ENCODE measurements around the gene TM7SF2.
"Not testable (repeated sequence)": the region's sequence is repeated elsewhere in the genome, so short reads cannot be mapped to it uniquely, and the experiment has no call there.

The TM7SF2 gene

DNA sequence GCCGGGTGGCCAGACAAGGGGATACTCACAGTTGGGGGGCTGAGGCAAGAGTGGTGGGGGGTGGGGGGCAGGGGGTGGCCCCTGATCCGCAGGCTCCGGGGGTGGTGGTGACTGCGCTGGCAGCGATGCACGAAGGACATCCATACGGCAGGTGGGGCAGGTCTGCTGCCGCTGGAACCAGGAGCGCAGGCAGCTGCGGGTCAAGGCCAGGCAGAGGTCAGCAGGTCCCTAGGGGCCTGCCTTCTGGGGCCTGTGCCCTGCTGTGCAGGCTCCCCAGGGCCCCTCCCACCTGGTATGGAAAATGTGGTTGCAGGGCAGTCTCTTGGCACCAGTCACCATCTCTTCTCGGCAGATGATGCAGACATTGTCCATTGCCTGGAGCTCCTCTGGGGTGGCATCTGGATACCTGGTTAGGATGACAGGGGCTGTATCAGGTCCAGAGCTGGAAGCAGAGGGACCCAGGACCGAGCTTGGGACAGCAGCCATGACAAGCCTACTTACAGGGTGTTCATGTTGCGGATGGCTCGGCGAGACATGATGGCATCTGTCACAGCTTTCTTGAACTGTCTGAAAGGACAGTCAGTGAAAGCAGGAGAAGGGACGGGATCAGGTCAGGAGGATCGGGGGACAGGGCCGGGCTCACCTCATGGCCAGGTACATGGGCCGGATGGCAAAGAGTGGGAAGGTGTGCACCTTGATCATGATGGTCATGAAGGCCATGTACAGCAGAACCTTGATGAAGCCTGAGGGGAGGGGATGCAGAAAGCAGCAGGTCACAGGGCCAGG lies 19.2 kb downstream of the TM7SF2 start:
- no peak for DNase-seq (ENCODE audit: low spot score)

DNA sequence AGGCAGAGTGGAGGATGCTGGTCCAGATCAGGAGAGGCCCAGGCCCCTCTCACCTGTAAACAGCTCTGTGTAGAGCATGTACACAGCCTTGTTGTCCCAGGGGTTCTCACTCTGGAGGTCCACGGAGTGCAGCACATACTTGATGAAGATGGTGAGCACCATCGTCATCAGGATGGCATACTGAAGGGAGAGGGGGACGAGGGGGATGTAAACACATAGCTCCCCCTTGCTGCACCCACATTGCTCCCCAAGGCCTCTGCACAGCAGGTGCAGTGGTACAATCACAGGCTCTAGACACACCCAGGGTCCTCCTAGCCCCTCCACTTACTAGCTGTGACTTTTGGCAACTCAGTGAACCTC lies 19.7 kb downstream of the TM7SF2 start:
- DNase-seq (ENCODE audit: low spot score) = no peak

DNA sequence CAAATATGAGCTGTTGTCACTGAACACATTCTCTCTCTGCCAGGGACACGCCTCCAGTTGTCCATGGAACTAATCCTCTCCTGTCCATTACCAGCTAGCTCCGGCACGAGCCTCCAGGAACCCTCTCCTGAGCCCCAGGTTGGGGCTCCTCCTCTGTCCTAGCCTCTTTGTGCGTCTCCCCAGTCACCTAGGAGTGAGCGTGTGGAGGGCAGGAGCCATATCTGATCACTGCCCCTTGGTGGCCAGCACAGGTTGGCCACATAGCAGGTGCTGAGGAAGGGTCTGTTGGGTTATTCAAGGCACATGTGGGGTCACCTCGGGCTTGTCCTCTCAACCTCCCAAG lies 20.2 kb downstream of the TM7SF2 start:
- no peak for DNase-seq (ENCODE audit: low spot score)

GRCh38 chr11:65132238-65132987 lies 20.7 kb downstream of the TM7SF2 start:
- no peak for DNase-seq (ENCODE audit: low spot score)

GRCh38 chr11:65132988-65133700 lies 21.5 kb downstream of the TM7SF2 start:
- no peak for DNase-seq (ENCODE audit: low spot score)

DNA sequence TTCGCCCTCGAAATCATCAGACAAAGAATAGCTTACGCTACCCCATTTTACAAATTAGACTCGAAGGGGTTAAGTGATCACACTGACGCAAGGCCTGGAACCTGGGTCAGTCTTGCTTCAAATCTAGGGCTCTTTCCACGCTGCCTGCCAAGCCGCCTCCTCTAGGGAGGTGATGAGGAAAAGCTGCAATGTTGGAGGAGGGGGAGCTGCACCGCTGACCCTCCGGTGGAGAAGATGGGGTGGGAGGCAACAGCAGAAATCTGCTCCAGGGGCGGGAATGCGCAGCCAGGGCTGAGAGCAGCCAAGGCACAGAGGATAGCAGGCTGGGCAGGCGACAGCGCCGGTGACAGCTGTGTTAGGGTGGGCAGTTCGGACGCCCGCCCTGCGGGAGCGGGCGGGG lies 22.1 kb downstream of the TM7SF2 start:
- peak; percentile 43 for DNase-seq (ENCODE audit: low spot score)

DNA sequence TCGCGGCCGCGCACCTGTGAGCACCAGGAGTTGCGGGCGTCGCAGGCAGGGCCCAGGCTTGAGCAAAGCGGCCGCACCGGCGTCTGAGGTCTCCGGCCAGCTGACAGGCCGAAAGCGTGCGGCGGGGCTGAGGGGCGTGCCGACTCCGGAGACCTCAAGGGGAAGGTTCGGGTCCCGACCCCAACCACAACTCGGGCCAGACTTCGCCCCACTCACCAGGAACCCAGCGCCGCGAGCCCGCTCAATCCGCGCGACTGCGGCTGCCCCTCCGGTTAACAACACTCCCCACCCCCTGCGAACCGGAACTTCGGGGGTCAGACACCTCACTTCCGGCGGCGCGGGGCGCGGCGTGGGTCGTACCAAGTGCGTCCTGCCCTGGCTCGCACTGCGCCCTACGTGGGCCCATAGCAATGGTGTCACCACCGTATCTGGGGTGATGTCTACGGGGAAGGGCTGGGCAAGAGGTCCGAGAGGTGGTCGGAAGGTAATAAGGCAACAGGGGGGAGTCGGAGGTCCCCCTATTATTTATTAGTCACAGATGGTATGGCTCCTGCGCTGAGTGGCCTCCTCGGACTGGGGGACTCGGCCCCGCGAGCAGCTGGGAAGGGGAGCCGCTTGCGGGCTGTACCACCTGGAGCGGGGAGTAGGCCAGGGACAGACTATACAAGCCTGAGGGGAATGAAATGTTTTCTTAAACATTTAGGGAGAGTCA lies 22.7 kb downstream of the TM7SF2 start, which contains the start of gene SYVN1:
Gene SYVN1 (minus strand): TSS at position 280 of the 712 bp plus-strand sequence. CDS start 918 bp downstream, outside the sequence.
- peak; percentile 93 for DNase-seq (ENCODE audit: low spot score)

GRCh38 chr11:65134952-65135632 lies 23.4 kb downstream of the TM7SF2 start:
- peak; percentile 92 for DNase-seq (ENCODE audit: low spot score)

GRCh38 chr11:65135633-65136145 lies 24.0 kb downstream of the TM7SF2 start:
- no peak for DNase-seq (ENCODE audit: low spot score)

- DNase-seq (ENCODE audit: low spot score) = no peak
These were observed 24.9 kb downstream of the TM7SF2 start for GRCh38 chr11:65136515-65137096.

GRCh38 chr11:65141896-65142494 lies 30.3 kb downstream of the TM7SF2 start:
- DNase-seq (ENCODE audit: low spot score) = no peak

GRCh38 chr11:65147352-65148075 lies 35.8 kb downstream of the TM7SF2 start:
- DNase-seq (ENCODE audit: low spot score) = no peak

- DNase-seq (ENCODE audit: low spot score) = no peak
These were observed 37.0 kb downstream of the TM7SF2 start for GRCh38 chr11:65148657-65149056.

DNA sequence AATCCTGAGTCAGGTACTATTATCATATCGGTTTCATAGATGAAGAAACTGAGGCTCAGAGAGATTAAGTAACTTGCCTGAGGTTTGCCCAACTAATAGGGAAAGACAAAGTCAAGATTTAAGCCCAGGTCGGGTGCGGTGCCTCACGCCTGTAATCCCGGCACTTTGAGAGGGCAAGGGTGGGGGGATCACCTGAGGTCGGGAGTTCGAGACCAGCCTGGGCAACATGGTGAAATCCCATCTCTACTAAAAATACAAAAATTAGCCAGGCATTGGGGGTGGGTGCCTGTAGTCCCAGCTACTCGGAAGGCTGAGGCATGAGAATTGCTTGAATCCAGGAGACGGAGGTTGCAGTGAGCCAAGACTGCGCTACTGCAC lies 38.4 kb downstream of the TM7SF2 start:
- DNase-seq (ENCODE audit: low spot score) = not testable (repeated sequence)

DNA sequence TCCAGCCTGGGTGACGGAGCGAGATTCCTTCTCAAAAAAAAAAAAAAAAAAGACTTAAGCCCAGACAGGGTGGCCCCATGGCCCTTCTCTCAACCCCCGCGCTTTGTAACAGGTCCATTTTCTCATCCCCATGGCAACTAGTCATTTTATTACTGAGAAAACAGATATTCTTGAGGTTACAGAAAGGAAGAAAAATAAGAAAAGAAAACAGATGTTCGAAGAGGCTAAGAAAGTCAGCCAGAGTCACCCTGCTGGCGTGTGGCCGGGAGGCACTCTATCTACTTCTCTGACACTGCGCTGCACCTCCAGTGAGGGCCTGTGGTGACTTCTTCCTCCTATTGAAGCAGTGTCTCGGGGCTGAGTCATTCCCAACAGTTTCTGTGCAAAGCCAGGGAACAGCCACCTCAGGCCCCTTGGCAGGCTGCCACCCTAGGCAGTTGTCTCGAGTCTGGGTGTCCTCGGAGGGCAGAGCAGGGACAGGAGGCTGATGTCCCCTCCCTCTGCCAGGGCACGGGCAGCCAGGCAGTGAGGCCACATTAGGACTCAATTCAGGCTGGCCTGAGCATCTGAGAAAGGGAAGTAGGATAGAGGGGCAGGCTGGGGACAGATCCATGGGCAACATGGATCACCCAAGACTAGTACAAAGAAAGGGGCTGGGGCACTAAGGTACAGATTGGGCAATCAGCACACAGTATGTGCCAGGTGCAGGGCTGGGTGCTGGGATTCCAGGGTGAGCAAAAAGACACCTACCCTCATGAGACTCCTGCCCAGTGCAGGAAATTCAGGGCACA lies 39.0 kb downstream of the TM7SF2 start:
- no peak for DNase-seq (ENCODE audit: low spot score)

DNA sequence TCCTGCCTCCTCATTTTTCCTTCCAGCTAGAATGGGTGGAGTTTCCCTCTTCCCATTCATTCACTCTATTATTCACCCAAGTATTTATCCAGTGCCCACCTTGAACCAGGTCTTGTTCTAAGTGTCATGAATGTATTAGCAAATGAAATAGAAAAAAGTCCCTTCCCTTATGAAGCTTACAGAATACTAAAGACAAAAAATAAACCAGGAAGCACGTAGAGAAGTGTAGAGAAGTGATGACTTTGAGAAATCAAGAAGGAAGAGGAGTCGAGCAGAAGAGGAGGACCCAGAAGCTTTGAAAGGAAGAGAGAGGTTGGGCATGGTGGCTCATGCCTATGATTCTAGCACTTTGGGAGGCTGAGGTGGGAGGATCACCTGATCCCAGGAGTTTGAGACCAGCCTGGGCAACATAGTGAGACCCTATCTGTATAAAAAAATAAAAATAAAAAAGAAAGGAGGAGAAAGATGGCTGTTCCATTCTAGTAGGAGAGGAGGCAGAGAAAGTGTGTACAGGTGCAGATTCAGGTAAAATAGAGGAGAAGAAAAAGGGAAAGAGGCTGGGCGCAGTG lies 39.7 kb downstream of the TM7SF2 start:
- no peak for DNase-seq (ENCODE audit: low spot score)

DNA sequence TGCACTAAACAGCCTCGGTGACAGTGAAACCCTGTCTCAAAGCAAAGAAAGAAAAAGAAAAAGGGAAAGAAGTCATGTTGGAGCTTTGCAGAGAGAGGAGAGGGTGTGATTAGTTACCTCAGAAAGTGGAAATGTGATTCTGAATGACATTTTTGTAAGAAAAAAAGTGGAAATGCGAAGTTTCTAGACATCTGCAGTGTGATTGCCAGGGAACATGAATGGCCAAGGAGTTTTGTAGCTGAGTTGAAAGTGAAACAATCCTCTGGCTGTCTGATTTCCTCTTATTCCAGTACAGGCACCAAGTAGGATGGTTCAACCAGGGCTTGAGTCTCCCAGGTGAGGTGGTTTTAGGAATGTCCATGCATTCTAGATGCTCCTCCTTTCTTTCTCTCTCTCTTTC lies 40.5 kb downstream of the TM7SF2 start:
- DNase-seq (ENCODE audit: low spot score) = no peak

DNA sequence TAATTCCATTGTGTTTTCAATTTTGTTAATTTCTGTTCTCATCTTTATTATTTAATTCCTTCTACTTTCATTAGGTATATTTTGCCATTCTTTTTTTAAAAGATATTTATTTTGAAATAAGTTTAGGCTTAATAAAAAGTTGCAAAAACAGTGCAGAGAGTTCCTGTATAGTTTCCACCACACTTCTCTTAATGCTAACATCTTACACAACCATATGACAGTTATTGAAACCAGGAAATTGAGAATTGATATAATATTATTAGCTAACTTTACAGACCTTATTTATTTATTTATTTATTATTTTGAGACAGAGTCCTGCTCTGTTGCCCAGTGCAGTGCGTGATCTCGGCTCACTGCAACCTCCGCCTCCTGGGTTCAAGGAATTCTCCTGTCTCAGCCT lies 44.6 kb downstream of the TM7SF2 start:
- DNase-seq (ENCODE audit: low spot score) = no peak

DNA sequence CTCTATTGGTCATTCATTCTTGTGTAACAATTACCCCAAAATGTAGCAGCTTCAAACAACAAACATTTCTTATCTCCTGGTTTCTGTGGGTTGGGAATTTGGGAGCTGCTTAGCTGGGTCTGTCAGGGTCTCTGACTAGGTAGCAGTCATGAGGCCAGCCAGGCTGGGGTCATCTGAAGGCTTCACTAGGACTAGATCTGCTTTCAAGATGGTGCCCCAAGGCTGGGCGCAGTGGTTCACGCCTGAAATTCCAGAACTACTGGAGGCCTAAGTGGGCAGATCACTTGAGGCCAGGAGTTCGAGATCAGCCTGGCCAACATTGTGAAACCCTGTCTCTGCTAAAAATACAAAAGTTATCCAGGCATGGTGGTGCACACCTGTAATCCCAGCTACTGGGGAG lies 45.3 kb downstream of the TM7SF2 start:
- DNase-seq (ENCODE audit: low spot score) = no peak
